ENCODE results near the gene BTBD6.

DNA sequence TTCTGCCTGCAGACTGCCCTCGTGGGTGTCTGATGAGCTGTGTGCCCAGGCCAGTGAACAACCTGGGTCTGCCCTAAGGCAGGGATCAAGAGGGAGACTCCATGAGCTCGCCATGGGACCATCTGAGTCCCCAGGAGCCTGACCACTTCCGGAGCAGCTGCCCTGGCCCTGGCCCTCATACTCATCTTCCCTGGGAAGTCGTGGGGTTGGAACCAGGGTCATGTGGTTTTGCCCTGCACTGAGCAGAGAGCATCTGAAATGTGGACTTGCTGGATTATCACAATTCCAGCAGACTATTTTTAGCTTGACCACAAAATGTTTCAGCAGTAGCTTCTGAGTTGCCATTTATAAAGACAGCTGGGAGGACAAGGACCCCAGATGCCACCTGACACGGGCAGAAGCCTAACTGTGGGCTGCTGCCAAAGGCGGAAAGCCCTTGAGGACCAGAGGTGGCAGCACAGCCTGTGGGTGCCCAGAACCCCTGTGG is 6.7 kb downstream of the BTBD6 start:
- TF ChIP-seq CTCF (IDR thresholded peaks at IDR 0.05) (no peak), POLR2A (IDR thresholded peaks at IDR 0.05) (no peak), POLR2AphosphoS5 (IDR thresholded peaks at IDR 0.05) (no peak)

Measured in prostate gland (tissue), 2 donors.